Muscle of leg (tissue), 11 donors: ENCODE results near the gene MARK2. TPM values are rescaled to one million over a fixed set of nuclear protein-coding genes. Genes with fewer than 3 reads are reported as not detected.

ENCODE experiments used
- DNase-seq: peaks from one replicate; pipeline ENCODE4 v3.0.0; 2013
- H3K27ac ChIP-seq: one replicate; pipeline ENCODE4 v1.5.1; 2013; ENCODE audit warnings: mild to moderate bottlenecking, low read length, control low read depth
- H3K27me3 ChIP-seq: one replicate; pipeline ENCODE4 v1.6.1; 2013; ENCODE audit warnings: low read length; ENCODE audit not compliant: control insufficient read depth, insufficient read depth
- H3K36me3 ChIP-seq: one replicate; pipeline ENCODE4 v1.6.1; 2013; ENCODE audit warnings: low read length; ENCODE audit not compliant: control insufficient read depth, insufficient read depth
- H3K4me1 ChIP-seq: one replicate; pipeline ENCODE4 v1.6.1; 2013; ENCODE audit warnings: low read length; ENCODE audit not compliant: control insufficient read depth, insufficient read depth
- H3K4me3 ChIP-seq: one replicate; pipeline ENCODE4 v1.5.1; 2013; ENCODE audit warnings: low read length, control low read depth
- H3K9me3 ChIP-seq: replicated peaks from 2 replicates; pipeline ENCODE4 v1.6.1; 2013; ENCODE audit warnings: low read depth, low read length; ENCODE audit not compliant: control insufficient read depth
- WGBS: methylation state at CpG from one replicate; pipeline ENCODE4 v1.1.5; 2013; ENCODE audit warnings: missing lambda C conversion rate; ENCODE audit not compliant: insufficient coverage; 5-methylcytosine and 5-hydroxymethylcytosine counted together
- polyA plus RNA-seq, 8 donors: library from polyadenylated mRNA; unstranded; fragments of 120-200 nt; gene quantifications; one replicate each; pipeline versions ENCODE4 v1.2.1 to v1.2.3, GENCODE V29; 2013; ENCODE audit warnings: inconsistent platforms in 1 of 8, low replicate concordance in 1 of 8; ENCODE audit not compliant: insufficient read length in 8 of 8, insufficient read depth in 1 of 8
- total RNA-seq: library from RNA; stranded (reverse); fragments of 120-200 nt; gene quantifications from one replicate; pipeline ENCODE4 v1.2.4, GENCODE V29; 2013

Gene MARK2
- total and polyA plus RNA-seq, 9 donors: 7.4 to 22.7 (median 18.1) TPM

DNA sequence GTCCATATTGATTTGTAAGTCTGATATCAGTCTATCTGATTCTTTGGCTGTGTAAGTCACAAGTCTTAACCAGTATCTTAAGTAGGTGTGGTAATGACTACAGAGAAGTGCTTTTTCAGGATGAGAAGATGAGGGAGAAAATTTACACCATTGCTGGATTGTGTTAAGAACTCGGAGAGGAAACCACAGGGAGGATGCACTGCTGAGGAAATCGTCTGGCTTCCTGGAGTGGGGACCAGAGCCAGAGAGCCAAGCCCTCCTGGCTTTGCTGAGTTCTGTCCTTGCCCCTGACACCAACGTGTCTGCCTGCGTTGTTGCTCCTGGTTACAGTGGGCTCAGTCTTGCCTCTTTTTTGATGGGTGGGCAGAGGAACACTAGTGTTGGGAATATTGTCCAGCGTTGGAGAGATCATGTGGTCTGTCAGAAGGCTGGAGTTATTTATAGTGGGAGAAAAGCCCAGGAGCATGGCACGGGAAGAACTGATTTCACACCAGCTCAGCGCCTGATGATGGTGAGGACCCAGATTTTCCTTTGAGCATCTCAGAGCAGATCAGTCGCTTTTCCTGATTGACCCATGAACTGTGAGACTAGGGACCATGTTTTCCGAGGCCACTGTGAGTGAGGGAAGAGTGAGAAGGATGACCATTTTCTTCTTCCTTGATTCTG is 29.6 kb downstream of the MARK2 start:
- Histone ChIP-seq H3K36me3 (peaks cover 10% of the 10 kb centered on the region), H3K4me3 (no peak overlapping the region), H3K27me3 (no peaks in the 10 kb centered on the region), H3K9me3 (no peaks in the 10 kb centered on the region), H3K27ac (no peak overlapping the region), H3K4me1 (peaks cover 31% of the 10 kb centered on the region)
- no peak for DNase-seq
- 58% methylated on average over 8 of the region's 9 CpGs for WGBS

DNA sequence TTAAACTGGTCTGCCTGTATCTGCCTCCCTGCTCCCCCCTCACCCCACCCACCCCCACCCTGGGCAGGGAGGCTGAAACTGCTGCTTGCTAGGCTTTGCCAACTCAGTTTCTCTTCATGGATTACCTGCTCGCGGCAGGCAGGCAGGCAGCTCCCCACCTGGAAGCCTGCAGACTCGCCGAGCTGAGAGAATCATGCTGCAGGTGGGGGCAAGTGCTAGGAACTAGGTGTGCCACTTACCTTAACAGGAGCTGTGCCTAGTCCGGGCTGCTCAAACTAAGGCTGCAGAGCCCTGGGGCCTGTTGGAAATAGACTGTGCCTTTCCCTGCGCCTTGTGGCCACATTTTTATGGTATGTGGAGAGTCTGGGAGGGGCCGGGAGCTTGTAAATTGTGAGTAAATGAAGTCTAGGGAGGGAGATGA is 30.3 kb downstream of the MARK2 start:
- Histone ChIP-seq H3K36me3 (peaks cover 7% of the 10 kb centered on the region), H3K27me3 (no peaks in the 10 kb centered on the region), H3K4me1 (peaks cover 31% of the 10 kb centered on the region), H3K9me3 (no peaks in the 10 kb centered on the region), H3K4me3 (no peak overlapping the region), H3K27ac (no peak overlapping the region)
- WGBS: 72% methylated on average over 7 of the region's 7 CpGs
- DNase-seq: no peak

DNA sequence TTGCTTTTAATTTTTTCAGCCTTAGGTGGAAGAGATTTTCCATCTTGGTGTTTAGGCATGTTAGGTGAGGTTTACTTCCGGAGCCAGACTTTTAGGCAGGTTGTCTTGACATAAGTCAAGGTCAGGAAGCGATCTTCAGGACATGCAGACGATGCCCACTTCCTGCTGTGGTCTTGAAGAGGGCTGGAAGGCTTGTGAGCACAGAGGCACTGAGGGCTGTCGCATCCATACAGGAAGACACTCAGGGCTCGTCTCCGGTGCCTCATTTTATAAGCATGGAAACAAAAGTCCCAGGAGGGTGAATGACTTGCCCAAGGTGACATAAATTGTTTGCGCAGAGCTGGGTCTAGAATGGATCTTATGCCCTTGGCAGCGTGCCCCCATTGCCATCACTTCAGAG is 30.8 kb downstream of the MARK2 start:
- peaks cover 36% of the 10 kb centered on the region for H3K4me1 ChIP-seq
- H3K9me3 ChIP-seq: no peaks in the 10 kb centered on the region
- H3K36me3 ChIP-seq: peaks cover 7% of the 10 kb centered on the region
- no peak overlapping the region for H3K4me3 ChIP-seq
- no peak overlapping the region for H3K27ac ChIP-seq
- no peaks in the 10 kb centered on the region for H3K27me3 ChIP-seq
- 77% methylated on average over 8 of the region's 8 CpGs for WGBS
- no peak for DNase-seq

DNA sequence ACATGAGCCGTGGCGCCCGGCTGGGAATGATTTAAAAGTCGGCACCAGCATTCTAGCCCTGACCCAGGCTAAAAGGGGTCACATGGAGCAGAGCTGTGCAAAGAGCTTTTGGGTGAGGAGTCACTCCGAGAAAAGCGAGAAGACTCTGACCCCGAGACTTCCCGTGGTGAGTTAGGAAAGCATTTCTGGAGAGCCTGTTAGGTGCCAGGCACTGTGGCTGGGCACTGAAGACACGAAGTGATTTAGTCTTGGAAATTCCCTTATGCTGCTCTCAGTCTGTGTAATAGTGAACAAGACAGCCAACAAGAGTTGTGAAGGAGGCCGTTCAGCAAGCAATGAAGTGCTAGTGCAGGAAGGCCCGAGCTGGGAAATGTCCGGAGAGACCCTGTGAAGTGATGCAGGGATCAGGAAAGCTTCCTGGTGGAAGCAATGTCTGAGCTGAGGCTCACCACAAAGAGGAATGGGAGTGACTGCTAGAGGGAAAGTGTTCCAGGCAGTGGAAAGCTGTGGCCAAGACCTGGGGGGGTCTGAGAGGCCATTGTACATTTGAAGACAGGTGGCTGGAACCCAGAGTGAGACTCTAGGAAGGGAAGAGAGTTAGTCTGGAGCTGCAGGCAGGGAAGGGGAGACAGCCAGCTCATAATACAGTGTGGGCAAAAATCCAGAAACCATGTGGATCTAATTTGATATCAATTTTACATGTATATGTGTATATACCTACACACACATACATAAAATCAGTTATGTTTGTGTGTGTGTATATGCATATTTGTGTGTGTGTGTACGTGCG is 31.6 kb downstream of the MARK2 start:
- peaks cover 3% of the 10 kb centered on the region for H3K36me3 ChIP-seq
- H3K4me1 ChIP-seq: peaks cover 37% of the 10 kb centered on the region
- no peak overlapping the region for H3K4me3 ChIP-seq
- no peaks in the 10 kb centered on the region for H3K27me3 ChIP-seq
- no peak overlapping the region for H3K27ac ChIP-seq
- peak; percentile 42 for DNase-seq
- 39% methylated on average over 12 of the region's 14 CpGs for WGBS
- no peaks in the 10 kb centered on the region for H3K9me3 ChIP-seq

DNA sequence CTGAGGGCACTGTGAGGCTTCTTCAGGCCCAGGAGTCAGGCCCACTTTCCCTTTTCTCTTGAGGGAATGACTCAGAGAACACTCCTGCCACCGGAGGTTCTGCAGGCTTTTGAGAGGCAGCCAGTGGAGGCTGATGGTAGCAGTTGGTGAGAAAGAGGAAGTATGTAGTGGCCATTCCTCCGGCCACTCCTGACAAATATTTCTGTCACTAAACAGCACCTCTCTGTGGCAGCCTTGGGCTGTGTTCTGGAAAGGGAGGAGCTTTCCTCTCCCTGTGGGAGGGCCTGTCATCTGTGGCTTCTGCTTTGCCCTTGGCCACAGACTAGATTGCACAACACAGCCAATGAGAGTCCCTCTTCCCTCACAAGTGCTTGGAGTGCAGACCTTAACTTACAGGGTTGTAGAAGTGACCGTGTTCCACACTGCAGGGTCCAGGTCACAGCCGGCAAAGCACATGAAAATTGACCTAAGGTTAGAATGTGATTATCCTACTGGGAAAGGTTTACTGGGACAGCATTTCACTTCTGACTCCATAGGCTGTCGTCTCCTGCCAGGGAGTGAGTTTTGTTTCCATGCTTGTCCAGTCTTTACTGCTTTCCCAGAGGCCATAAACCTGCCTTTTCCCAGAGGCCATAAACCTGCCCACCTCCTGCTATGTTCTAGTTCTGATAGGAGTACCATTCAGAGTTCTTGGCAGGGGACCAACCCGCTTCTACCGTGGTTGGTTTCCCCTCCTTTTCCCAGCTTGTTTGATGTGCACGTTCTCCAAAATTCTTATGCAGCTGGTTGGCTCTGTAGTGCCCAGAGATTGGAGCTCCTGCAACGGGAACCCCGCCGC is 33.3 kb downstream of the MARK2 start:
- DNase-seq: peak; percentile 91
- Histone ChIP-seq H3K4me3 (no peak overlapping the region), H3K27ac (peak overlapping the region; percentile 38), H3K27me3 (no peaks in the 10 kb centered on the region), H3K36me3 (peaks cover 3% of the 10 kb centered on the region), H3K4me1 (peaks cover 37% of the 10 kb centered on the region), H3K9me3 (no peaks in the 10 kb centered on the region)
- 0% methylated on average over 1 of the region's 11 CpGs for WGBS

DNA sequence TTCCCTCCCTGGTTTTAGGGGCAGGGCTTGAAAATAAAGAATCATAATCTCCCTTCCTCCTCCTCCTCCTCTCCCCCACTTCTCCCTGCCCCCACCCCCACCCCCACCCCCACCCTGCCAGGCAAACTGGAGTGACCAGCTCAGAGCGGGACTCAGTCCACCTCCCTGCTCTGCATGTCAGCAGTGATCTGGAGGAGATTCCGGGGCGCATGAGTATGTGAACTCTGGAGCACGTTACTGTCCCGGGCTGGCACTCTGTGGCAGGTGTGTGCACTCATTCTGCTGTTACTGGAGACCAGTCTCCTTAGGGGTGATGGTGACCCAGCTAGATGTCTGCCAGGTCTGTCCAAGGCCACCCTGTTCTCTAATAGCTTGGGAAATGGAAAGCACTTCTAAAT is 33.9 kb downstream of the MARK2 start:
- Histone ChIP-seq H3K27ac (no peak overlapping the region), H3K4me3 (no peak overlapping the region), H3K27me3 (no peaks in the 10 kb centered on the region), H3K36me3 (peaks cover 2% of the 10 kb centered on the region), H3K9me3 (no peaks in the 10 kb centered on the region), H3K4me1 (peaks cover 37% of the 10 kb centered on the region)
- DNase-seq: no peak
- WGBS: 72% methylated on average over 5 of the region's 5 CpGs

DNA sequence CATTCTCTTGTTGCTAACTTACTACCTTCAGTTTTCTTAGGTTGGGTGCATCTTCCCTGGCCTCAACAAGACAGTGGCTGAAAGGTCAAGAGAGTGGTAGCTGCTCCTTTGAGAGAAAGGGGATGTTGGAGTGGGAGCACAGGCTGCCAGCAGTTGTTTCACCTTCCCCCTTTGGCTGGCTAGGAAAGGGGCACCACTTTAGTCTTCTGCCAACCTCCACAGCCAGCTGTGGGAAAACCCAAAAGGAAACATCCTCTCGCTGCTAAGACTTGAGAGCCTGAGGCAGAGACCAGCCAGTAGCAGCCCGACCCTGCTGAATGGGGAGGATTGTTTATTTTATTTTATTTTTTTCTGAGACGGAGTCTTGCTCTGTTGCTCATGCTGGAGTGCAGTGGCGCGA is 34.4 kb downstream of the MARK2 start:
- no peak overlapping the region for H3K4me3 ChIP-seq
- WGBS: no CpG with 5 or more reads among the region's 5 CpGs

DNA sequence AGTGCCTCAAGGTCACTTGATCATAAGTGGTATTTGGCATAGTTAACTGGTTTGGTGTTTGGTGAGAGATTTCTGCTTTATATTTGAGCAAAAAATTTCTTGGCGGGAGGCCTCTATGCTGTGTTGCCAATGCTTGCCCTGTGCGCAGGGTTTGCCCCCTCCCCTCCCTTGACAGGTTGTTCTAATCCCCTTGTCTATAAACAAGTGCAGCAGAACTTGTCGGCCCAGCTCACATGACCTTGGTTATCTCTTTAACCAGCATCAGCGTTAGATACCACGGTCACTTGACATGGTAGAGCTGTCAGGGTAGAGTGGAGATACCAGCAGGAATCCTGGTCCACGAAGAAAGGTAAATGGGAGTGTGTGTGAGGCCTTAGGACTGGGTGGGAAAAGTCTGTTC is 35.6 kb downstream of the MARK2 start:
- 63% methylated on average over 2 of the region's 6 CpGs for WGBS
- no peaks in the 10 kb centered on the region for H3K27me3 ChIP-seq
- H3K27ac ChIP-seq: no peak overlapping the region

More for the DNA sequence above, 34.4 kb downstream of the MARK2 start:
- Histone ChIP-seq H3K27me3 (no peaks in the 10 kb centered on the region), H3K9me3 (no peaks in the 10 kb centered on the region), H3K36me3 (peaks cover 2% of the 10 kb centered on the region), H3K27ac (no peak overlapping the region), H3K4me1 (peaks cover 37% of the 10 kb centered on the region)
- no peak for DNase-seq

DNA sequence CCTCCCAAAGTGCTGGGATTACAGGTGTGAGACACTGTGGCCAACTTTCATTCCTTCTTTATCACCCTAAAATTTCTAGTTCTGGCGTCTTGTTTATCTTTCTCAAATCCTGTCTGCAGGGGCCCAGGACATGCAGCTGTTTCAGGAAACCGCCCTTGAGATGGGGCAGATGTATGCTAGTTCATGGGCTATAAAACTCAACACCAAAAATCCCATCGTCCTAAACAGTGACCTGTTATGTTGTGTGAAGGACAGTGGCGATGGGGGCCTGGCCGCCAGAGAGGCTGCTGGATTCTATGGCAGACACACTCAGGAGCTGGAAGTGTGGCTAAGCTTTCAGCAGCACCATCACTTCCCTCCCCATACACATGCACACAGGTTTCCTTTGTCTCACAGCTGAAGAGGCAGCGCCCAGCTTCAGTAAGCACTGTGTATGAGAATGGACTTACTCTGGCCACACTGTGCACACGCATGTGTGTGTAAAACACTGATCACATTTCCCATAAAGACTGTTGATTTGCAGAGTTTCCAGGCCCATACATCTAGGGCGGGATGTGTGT is 36.7 kb downstream of the MARK2 start:
- Histone ChIP-seq H3K36me3 (peaks cover 5% of the 10 kb centered on the region), H3K9me3 (no peaks in the 10 kb centered on the region), H3K27ac (no peak overlapping the region), H3K27me3 (no peaks in the 10 kb centered on the region), H3K4me1 (peaks cover 26% of the 10 kb centered on the region), H3K4me3 (no peak overlapping the region)
- no CpG with 5 or more reads among the region's 8 CpGs for WGBS
- DNase-seq: no peak

More for the DNA sequence above, 35.6 kb downstream of the MARK2 start:
- DNase-seq: no peak
- Histone ChIP-seq H3K36me3 (peaks cover 5% of the 10 kb centered on the region), H3K9me3 (no peaks in the 10 kb centered on the region), H3K4me3 (no peak overlapping the region), H3K4me1 (peaks cover 31% of the 10 kb centered on the region)

DNA sequence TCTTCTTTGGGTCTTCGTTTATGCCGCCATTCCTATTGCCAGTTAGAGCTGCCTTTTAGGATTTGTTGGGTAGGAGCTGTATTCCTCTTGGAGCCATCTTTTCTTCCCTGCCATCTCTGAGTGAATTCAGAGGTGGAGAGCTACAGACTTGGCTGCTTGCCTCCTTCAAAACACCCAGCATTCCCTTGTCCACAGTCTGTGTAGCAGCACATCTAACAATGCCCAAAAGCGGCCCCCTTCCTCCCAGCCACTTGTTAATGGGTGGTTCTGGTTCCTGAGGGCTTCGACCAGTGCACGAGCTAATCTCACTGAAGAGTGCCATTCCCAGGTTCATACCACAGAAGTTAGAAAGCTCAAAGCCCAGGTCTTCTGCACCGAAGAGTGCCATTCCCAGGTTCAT is 37.7 kb downstream of the MARK2 start:
- Histone ChIP-seq H3K27me3 (no peaks in the 10 kb centered on the region), H3K9me3 (no peaks in the 10 kb centered on the region)
- 93% methylated on average over 4 of the region's 6 CpGs for WGBS

More for the DNA sequence above, 37.7 kb downstream of the MARK2 start:
- Histone ChIP-seq H3K4me1 (peaks cover 24% of the 10 kb centered on the region), H3K4me3 (no peak overlapping the region), H3K36me3 (peaks cover 5% of the 10 kb centered on the region), H3K27ac (no peak overlapping the region)
- no peak for DNase-seq
